H1 (cell line): ENCODE data around the gene EIF2S3B. TPM values are rescaled to one million over a fixed set of nuclear protein-coding genes. Genes with fewer than 3 reads are reported as not detected.

Experiments used
- SP2 ChIP-seq: IDR thresholded peaks from 2 replicates; pipeline ENCODE4 v1.6.1; 2012; ENCODE audit warnings: mild to moderate bottlenecking, low read length, inconsistent platforms
- polyA plus RNA-seq, 7 experiments: library from polyadenylated mRNA; depleted of rRNA in 3 of 7; stranded (reverse) in 5 of 7; unstranded in 2 of 7; fragments of >200 nt in 5 of 7; fragments of 200-250 nt in 2 of 7; gene quantifications; 1 replicate in 5 of 7; 2 replicates in 1 of 7; 4 replicates in 1 of 7; pipeline versions ENCODE4 v1.2.1 to v1.2.3, GENCODE V29; 2011 to 2013; ENCODE audit warnings: missing spikeins in 2 of 7, mixed read lengths in 2 of 7
- total RNA-seq: library from RNA; stranded (reverse); fragmentation: NEBNext Ultra II Directional; extraction: Animal tissue kit (Norgen Biotek cat#: 25700); gene quantifications from 2 replicates; pipeline ENCODE4 v1.2.1, GENCODE V29; 2021

The EIF2S3B gene
- total and polyA plus RNA-seq, 2 of the 8 experiments (the other 6 are each of a cell fraction or from before 2014, with no cell fraction given), result 3.1 to 6.7 TPM

DNA sequence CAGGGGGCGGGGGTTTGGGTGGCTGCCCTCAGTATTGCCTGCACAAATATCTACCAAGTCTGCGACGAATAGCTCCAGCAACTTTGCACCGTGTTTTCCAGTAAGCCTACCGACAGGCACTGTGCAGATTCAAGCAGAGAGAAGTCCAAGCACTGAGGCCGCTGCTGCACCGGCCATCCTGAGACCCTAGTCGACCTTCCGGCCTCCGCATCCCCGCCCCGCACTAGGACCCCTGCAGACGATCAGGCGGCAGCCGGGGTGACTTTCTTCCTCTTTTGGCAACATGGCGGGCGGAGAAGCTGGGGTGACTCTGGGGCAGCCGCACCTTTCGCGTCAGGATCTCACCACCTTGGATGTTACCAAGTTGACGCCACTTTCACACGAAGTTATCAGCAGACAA, at the start of gene EIF2S3B (continued):
- TF ChIP-seq SP2, result no peak
